Activated naive CD8-positive, alpha-beta T cell treated with anti-CD3 and anti-CD28 coated beads, Interleukin-2, amount 50 U/mL, for 16 hours (primary cell): Measurements from ENCODE around the gene ITGAV.

Experiments used
- DNase-seq: peaks from one replicate; pipeline ENCODE4 v3.0.0-alpha.2; 2020; ENCODE audit warnings: low read depth, low spot score

Gene ITGAV

DNA sequence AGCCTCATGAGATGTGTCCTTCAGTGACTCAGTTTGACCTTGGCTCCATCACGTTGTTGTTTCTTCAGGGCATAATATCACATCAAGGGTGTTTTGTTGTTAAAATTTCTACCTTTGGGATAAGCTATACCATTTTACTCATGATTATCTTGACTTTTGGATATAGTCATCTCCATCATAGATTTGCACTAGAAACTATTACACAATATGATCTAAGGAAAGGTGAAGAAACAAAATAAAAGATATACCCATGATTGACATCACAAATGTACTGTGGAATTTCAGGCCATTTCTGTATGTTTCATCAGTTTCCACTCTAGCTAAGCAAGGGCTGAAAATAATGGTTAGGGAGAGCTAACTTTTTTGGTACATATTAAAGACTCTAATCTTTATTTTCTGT is 79.3 kb downstream of the ITGAV start:
- no peak for DNase-seq

DNA sequence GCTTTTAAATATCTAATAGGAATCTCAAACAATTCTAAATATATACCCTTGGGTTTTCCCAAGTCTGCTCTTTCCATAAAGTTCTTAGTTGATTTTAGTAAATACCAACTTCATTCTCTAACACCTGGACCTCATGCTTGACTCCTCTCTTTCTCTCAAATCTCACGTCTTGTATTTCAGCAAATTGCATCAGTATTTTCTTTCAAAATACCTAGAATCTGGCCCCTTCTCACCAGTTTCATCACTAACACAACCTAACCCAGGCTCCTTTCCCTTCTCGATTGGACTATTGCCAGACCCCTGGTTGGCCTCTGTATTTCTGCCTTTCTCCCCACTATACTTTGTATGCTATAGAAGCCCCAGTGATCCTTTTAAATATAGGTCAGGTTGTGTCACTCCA is 81.0 kb downstream of the ITGAV start:
- no peak for DNase-seq

DNA sequence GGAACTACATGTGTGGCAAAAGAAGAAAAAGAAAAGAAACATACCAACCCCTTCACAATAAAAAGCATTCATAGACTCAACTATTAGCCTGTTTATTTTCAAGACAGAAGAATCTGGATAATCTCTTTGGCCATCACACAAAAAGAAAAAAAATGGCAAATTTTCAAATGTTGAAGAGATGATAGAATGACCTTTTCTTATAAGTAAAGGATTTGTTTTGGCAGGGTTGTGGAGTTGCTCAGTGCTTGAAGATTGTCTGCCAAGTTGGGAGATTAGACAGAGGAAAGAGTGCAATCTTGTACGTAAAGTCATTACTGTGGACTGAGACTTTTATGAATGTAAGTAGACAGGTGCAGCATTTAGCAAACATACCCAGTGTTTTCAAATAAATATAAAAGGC is 85.5 kb downstream of the ITGAV start:
- no peak for DNase-seq

DNA sequence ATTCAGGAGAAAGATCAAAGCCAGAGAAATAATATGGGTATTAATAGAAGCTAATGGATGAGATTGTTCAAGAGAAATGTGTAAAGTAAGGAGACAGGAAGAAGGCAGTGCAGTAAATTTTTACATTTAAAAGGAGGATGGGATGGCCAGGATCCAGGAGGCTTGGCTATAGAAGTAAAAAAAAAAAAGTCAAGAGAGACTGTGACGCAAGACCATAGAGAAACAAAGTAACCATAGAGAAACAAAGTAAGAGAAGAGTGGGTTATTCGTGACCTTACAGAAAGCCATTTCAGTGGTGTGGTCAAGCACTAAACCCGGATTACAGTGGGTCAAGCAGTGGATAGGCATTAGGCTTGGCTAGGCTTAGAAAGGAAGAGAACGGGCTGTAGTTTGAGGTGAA is 93.5 kb downstream of the ITGAV start:
- no peak for DNase-seq

DNA sequence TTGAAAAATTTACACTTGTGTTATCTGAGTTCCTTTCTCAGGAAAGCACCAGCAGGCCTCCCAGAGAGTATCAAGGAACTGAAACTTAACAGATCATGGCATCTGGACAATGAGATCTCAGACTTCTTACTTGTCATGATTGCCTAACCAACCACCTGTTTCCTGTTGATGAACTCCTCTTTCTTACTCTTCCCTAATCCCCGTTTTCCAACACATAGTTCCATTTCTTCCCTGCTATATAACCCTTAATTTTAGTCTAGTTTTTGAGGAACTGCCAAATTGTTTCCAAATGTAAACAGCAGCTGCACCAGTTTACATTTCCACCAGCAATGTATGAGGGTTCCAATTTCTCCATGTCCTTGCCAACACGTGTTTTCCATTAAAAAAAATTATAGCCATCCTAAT is 98.0 kb downstream of the ITGAV start:
- DNase-seq: no peak

DNA sequence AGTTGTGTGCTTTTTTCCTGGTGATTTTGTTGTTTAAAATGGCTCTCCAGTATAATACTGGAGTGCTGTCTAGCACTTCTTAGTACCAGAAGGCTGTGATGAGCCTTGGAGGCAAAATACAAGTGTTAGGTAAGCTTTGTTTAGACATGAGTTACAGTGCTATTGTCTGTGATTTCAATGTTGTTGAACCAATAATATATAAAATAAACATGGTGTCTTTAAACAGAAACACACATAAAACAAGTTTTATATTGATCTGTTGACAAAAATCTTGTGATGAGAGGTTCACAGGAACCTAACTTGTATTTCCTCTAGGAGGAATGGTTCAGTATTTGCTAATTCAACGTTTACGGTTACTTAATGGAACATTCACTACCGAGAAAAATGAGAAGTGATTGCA is 99.0 kb downstream of the ITGAV start:
- no peak for DNase-seq

DNA sequence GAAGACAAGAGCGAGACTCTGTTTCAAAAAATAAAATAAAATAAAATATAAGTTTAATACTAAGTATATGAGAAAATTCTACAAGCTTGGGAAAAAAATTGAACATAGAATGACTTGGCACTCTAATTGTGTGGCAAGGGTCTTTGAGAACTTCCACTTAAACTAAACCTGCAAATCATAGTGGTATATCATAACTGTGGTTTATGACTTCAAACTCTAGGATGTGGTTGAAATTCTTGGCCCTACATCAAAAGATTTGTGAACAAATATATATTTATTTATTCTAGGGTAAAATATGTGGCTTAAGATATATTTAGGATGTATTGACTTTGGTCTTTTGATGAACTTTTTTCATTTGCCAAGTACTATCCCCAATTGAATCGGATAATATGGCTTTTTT is 100.9 kb downstream of the ITGAV start:
- no peak for DNase-seq

DNA sequence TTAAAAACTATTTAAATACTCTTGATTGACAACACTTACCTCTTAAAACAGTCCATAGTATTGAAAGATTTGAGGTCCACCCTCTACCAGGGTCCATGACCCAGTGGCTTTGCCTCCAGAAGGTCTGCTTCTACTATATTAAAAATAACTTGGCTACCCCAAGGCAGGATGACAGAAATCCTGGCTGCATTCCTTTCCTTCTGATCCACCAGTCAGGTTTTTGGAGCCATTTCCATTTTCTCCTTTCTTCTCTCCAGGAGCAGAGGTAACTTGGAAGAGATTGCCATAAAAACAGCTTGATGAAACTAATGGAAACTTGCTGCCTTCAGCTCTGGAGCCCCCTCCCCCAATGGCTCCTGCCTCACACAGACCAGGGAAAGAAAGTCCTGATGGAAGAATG is 101.4 kb downstream of the ITGAV start:
- DNase-seq: no peak

DNA sequence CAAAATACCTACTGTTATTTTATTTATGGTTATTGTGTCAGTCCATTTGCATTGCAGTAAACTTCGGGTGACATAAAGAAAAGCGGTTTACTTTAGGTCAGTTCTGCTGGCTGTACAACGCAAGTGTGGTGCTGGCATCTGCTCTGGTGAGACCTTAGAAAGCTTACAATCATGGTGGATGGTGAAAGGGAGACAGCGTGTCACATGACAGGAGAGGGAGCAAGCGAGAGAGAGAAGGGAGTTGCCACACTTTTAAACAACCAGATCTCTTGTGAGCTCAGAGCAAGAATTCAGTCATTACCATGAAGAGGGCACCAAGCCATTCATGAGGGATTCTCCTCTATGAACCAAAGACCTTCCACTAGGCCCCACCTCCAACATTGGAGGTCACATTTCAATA is 102.0 kb downstream of the ITGAV start:
- DNase-seq: no peak

DNA sequence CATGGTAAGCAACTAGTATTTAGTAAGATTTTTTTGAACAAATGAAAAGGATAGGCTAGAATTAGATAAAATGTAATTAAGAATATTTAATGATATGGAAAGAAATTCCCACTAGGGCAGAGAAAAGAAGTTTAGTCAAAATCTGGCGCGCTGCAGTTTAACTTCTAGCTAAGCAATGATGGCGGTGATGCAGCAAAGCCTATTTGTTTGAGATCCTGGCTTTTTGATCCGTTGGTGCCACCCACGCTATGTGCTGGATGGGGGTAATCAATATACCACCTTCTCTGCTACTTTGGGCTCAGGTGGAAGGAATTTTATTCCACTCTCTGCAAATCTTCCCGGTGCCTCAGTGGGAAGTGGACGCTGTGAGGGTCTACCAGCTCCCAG is 103.6 kb downstream of the ITGAV start:
- no peak for DNase-seq

DNA sequence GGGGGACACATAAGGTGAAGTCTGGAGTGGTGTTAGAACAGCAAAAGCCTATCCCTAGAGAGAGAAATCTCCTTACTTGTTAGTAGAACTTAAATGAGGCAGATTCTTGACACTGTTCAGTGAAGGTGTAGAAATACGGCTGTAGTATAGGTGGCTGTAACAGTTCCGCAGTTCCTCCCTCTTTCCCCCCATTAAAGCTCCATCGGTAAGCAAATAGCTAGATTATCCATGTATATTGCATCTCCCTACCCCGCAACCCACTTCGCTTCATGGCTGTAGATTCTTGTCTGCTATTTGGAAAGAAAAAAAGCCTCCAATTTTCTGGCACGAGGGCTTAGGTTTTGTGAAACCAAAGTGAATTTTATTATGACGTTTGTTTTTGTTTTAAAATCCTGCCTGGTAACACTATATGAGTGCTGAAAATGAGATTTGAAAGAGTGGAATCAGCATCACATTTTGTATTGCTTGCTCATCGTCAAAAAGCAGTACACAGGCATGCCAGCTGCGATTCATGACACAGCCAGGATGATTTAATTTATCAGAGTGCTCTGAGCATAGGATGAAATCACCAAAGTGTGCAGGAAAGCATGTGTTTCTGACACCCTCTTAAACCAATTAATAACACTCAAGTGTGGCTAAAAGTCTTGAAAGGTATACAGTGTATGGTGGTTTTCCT is 105.4 kb downstream of the ITGAV start:
- no peak for DNase-seq

DNA sequence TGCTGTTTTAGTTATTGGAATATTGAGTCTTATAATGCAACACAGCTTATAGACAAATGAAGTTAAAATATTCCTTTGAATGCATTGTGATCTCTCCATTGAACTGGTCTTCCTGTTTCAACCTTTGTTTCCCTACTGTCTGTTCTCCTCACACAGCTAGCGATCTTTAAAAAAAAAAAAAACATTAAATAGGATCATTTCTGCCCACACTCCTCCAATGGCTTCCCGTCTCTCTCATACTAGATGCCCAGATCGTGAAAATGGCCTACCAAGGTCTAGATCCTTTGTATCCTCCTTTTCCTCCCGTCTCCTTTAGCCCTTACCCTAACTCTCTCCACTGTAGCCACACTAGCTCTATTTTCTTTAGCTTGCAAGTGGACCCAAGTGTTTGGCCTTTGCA is 106.4 kb downstream of the ITGAV start:
- DNase-seq: no peak

DNA sequence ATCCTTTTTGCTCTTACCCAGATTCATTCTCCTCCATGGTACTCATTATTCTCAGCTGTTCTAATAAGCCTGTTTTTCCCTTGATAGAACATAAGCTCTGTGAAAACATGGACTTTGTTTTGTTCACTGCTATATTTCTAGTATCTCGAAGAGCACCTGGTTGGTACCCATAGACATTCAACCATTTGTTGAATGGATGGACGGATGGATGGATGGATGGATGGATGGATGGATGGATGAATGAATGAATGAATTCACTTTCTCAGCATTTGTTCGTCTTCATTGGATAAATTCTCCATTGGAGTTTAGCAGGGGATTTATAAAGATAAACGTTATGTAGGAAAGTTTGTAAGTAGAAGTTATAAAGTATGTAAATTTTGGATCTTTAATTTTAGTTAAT is 106.9 kb downstream of the ITGAV start:
- no peak for DNase-seq

DNA sequence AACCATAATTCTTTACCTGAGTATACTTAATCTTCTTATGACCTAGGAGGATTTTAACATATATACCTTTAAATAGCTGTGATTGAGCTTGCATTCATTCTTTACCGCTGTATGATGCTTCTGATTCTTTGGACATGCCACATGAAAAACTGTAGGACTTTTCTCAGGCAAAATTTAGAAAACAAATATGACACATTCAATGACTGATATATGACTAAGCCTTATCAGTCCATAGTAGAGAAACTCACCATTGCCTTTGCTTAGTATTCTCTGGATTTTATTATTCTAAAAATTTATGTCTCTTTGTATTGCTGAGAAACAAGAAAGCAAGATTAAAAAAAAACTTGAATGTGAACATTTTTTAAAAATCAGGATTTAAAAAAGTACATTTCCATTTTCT is 107.7 kb downstream of the ITGAV start:
- DNase-seq: no peak

DNA sequence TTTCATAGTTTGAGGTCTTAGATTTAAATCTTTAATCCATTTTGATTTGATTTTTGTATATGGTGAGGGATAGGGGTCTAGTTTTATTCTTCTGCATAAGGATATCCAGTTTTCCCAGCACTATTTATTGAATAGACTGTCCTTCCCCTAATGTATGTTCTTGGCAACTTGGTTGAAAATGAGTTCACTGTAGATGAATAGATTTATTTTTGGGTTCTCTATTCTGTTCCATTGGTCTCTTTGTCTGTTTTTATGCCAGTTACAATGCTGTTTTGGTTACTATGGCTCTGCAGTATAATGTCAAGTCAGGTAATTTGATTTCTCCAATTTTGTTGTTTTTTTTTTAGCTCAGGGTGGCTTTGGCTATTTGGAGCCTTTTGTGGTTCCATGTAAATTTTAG is 109.9 kb downstream of the ITGAV start:
- DNase-seq: no peak

DNA sequence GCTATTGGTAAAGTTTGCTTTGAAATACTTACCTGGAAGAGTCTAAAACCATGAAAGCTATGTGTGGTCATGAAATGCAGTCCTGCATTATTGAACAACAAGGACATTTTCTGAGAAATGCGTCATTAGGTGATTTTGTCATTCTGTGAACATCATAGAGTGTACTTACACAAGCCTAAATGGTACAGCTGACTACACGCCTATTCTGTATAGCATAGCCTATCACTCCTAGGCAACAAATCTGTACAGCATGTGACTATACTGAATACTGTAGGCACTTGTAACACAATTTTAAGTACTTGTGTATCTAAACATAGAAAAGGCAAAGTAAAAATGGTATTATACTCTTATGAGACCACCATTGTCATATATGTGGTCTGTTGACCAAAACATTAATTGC is 112.2 kb downstream of the ITGAV start:
- no peak for DNase-seq

DNA sequence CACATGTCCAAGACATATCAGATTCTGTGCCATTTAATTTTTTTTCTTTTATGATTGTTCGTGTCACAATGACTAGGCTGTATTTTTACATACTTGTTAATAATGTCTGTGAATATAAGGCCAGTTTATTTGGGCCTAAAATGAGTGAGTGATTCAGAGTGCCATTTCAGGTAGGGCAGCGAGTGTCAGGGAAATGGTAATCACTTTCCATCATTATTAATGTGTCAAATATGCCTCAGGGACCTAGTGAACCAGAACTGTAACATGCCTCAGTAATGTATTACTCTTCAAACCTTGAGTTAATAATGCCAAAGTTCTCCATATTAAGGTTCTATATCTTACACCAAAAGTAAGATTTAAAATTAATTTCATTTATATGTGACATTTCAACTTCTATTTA is 112.6 kb downstream of the ITGAV start:
- no peak for DNase-seq

DNA sequence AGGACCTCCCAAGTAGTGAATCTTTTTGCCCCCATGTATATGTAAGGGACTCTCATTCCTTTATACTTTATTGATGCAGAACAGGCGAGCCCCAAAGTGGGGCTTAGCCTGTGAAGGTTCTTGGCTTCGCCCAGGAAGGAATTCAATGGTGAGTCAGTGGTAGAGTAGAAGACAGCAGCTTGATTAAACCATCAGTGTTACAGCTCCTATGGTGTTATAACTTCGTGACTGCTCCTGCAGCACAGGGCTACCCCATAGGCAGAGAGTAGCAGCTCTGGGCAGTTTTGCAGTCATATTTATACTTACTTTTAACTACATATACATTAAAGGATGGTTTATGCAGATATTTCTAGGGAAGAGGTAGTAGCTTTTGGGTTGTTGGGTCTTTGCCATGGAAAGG is 115.0 kb downstream of the ITGAV start:
- DNase-seq: no peak

DNA sequence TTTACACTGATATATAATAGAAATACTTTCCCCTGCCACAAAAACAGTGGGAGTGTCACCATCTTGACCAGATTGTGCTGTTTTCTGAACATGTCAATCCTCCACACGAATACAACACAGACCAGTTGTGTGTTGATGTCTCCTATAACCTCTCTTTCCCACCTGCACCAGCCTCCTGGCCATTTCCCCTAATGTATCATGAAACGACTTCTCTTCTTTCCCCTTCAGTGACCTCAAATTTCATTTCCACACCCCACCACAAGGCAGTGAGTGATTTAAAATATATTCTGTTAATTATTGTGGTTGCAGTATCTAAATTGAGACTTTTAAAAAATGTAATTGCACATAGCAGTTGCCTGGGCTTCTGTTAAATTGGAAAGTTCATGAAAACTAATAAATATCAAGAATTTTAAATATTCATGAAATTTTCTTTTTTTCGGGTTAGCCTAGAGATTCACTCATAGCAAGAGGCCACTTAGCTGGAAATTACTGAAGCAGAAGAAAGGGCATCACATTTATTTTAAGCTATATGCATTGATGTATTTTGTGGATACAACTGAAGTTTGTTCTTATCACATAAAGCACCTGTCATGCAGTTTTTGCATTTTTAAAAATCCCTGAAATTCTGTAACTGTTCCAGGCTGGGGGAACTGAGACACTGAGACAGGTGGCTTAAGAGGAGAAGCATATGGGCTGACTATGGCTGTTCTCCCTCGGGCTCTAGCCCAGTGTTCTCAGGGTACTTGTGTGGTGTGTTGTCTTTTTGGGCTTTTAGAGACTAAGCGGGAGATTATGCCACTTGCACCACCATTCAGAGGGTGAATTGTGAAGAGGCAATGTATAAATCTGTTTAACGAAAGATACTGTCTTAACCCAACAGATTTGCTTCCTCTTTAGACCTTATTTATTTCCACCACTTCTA is 119.9 kb downstream of the ITGAV start:
- no peak for DNase-seq

DNA sequence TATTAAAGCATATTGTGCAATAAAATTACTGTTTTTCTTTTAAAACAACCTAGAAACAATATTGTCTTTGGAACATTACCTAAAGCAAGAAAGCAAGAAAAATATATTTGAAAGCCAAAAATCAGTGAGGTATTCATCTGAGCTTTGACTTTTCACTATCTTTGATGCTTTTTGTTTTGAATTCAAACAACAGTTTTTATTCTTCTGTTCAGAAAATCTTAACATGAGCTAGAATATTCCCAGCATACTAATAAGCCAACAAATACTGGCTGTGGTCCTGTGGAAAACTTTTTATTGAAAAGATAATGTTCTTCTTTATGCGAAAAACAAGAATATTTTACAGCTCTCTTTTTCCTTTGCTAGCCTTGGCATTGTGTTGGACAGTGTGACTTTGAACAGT is 123.8 kb downstream of the ITGAV start:
- DNase-seq: no peak

DNA sequence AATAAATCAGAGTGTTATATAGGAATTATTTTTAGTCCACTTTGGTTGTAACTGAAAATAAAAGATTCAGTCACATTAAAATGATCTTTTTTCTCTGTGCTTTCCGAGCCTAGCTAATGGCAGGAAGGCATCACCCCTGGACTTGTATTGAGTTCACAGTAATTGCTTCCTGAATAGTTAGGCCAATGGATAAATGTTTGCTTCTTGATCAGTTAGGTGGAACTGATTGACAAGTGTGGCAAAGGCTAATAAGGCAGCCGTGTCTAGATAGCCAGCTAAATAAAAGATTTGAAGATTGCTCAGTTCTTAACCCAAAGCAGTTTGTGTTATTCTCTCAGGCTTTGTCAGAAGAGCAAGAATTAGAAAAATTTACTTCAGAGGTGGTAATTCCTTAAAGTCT is 124.8 kb downstream of the ITGAV start:
- no peak for DNase-seq

DNA sequence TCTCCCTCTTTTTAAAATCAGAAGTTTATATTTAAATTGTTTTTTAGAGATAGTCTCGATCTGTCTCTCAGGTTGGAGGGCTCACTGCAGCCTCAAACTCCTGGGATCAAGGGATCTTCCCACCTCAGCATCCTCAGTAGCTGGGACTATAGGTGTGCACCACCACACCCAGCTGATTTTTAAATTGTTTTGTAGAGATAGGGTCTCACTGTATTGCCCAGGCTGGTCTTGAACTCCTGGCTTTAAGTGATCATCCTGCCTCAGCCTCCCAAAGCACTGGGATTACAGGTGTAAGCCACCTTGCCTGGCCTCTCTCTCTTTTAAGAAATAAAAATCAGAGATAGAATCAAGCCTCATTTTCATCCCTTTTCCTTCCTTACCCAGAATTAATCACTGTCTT is 126.1 kb downstream of the ITGAV start:
- no peak for DNase-seq

DNA sequence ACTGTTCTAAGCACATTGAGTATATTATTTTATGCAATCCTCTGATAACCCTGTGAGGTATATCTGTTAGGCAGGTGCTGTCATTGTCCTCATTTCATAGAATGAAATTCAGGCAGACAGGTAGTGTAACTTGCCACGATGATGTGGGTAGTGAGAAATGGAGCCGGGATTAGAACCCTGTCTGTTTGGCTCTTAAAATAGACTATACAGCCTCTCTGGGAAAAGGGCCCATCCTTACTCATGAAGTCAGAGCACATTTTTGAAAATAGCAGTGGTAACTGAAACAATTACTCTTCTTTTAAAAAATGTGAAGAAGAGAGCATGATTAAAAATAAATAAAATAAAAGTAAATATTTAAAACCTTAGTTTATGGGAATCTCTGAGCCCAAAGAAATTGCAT is 127.0 kb downstream of the ITGAV start:
- DNase-seq: no peak
